A673 (cell line): ENCODE data around the gene GABRG3.

Experiments
- EZH2 ChIP-seq: fragments of 200-600 bp; sonication (generic); IDR thresholded peaks from 2 replicates; pipeline ENCODE4 v1.6.1; 2017; ENCODE audit warnings: borderline replicate concordance, low read depth, mild to moderate bottlenecking, mixed read lengths, antibody characterized with exemption, low read length; ENCODE audit not compliant: poor library complexity, severe bottlenecking
- TF ChIP-seq, protein P1 (sequence below): fragments of 300-800, 200-600 bp; sonication (generic); conservative IDR thresholded peaks from 2 replicates; pipeline ENCODE4 v1.5.1; 2017; ENCODE audit warnings: low read depth, mild to moderate bottlenecking, antibody characterized with exemption, low read length, moderate library complexity, mixed read lengths

DNA sequence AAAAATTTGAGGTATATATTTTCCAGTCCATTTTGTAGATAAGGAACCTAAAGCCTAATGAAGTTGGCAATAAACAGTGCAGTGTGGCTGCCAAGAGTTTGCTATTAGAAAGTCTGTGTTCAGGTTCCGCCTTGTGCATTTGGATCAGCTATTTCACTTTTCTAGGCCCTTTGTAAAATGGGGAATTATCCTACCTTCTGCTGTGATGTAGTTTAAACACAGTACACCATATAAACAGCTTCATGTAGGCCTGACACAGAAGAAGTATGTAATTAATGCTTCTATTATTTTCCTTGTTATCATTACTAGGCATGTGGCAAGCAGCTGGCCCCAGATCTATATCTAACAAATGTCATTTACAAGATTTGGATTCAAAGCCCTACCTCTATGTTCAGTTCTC, 456.3 kb downstream of the GABRG3 start:
- TF ChIP-seq, protein P1, sequence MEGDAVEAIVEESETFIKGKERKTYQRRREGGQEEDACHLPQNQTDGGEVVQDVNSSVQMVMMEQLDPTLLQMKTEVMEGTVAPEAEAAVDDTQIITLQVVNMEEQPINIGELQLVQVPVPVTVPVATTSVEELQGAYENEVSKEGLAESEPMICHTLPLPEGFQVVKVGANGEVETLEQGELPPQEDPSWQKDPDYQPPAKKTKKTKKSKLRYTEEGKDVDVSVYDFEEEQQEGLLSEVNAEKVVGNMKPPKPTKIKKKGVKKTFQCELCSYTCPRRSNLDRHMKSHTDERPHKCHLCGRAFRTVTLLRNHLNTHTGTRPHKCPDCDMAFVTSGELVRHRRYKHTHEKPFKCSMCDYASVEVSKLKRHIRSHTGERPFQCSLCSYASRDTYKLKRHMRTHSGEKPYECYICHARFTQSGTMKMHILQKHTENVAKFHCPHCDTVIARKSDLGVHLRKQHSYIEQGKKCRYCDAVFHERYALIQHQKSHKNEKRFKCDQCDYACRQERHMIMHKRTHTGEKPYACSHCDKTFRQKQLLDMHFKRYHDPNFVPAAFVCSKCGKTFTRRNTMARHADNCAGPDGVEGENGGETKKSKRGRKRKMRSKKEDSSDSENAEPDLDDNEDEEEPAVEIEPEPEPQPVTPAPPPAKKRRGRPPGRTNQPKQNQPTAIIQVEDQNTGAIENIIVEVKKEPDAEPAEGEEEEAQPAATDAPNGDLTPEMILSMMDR, result no peak
- TF ChIP-seq EZH2, result no peak
